MM.1S (cell line): Measurements from ENCODE around the gene ANO3.

Experiments
- CTCF ChIP-seq: fragments of 300-600 bp; sonication (generic); IDR thresholded peaks from 2 replicates; pipeline ENCODE4 v1.5.1; 2016; ENCODE audit warnings: antibody characterized with exemption, low read length, mixed read lengths
- EZH2 ChIP-seq: fragments of 300-600 bp; sonication (generic); optimal IDR thresholded peaks from 2 replicates; pipeline ENCODE3; 2017; ENCODE audit warnings: low read depth, mild to moderate bottlenecking, antibody characterized with exemption, low read length, mixed read lengths
- EZH2phosphoT487 ChIP-seq: fragments of 300-600 bp; sonication (generic); IDR thresholded peaks from 2 replicates; pipeline ENCODE4 v1.6.1; 2018; ENCODE audit warnings: antibody characterized with exemption, low read length

GRCh38 chr11:26573896-26574295, 242.0 kb downstream of the ANO3 start:
- no peak for TF ChIP-seq CTCF
- no peak for TF ChIP-seq EZH2
- TF ChIP-seq EZH2phosphoT487 = no peak
